HG03097 (cell line): Measurements from ENCODE around the gene PIP5KL1.

Source experiments
- ATAC-seq: cut with Tn5 transposase; IDR thresholded peaks from one replicate; pipeline ENCODE4 v1.9.1; 2021; ENCODE audit not compliant: unreplicated experiment, low FRiP score

Gene PIP5KL1

DNA sequence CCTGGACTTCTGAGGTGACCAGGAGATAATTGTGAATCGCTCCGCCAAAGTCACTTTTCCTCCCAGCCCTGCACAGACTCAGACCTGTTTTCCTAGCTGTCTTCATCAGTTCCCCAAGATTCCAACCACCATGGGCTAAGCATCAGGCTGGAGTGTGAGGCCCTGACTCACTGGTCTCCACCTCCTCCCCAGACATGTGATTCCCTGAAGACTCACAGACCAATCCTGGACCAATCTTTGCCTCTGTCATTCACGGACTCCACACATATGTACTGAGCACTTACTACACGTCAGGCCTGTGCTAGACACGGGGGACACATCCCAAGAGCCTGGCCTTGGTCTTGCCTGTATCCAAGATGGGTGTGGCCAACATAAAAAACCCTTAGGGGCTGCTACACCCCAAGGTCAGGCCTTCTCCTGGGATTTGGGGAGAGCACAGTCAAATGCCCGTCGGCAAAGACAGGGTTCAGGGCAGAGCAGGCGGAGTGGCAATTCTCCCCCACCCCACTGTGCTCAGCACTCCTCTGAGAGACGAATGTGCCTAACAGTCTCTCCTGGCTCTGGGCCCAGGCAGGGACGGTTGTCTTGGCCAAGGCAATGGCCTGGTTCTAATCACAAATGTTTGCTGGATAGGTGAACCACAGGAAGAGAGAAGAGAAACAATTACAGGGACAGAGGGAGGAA lies 38.3 kb upstream of the PIP5KL1 start:
- ATAC-seq: no peak

GRCh38 chr9:127968042-127968441 lies 37.5 kb upstream of the PIP5KL1 start:
- no peak for ATAC-seq

DNA sequence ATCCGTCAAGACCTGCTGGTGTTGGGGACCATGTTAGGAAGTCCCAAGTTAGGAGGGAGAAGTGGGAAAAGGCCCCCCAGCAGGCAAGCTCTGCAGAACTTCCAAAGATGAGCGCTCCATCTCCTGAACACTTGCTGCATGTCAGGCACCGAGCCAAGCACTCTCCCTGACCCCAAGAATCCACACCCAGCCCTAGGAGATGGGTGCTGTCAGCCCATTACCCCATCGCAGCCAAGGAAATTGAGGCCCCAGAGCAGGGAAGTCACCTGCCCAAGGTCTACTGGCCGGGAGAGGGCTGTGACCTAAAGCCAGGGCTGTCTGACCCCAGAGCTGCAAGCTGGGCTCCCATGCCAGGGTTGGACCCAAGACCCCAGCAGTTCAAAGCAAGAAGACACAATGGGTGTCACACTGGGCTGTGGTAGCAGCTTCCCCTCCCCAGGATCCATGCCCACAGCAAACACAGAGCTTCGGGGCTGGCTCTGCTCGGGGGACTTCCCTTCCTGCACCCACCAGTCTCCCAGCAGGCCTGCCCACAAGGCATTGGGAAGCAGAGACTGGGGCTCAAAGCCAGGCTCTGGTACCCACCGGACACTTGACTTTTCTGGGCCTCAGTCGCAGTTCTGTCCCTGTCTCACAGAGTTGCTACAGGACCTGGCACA lies 36.7 kb upstream of the PIP5KL1 start:
- ATAC-seq: no peak

GRCh38 chr9:127966416-127967150 lies 36.0 kb upstream of the PIP5KL1 start:
- ATAC-seq: no peak

DNA sequence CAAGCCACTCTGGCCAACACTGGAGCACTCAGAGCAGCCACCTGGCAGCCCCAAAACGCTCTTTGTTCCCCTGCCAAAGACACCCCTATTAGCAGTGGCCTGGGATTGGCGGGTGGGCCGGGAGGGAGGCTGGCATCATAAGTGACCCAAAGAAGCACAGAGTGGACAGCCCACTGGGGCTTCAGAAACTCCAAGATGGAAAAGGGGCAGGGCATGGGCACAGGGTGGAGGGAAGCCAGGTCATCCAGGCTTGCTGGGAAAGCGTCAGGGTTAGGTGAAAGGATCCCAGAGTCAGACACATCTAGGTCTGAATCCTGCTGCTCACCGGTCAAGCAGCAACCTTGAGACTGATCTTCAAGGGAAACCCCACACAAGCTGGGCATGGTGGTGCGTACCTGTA lies 35.4 kb upstream of the PIP5KL1 start:
- no peak for ATAC-seq

- ATAC-seq: no peak
Measured at GRCh38 chr9:127963359-127964064, 32.9 kb upstream of the PIP5KL1 start.

- no peak for ATAC-seq
Measured at GRCh38 chr9:127963041-127963358, 32.4 kb upstream of the PIP5KL1 start.

DNA sequence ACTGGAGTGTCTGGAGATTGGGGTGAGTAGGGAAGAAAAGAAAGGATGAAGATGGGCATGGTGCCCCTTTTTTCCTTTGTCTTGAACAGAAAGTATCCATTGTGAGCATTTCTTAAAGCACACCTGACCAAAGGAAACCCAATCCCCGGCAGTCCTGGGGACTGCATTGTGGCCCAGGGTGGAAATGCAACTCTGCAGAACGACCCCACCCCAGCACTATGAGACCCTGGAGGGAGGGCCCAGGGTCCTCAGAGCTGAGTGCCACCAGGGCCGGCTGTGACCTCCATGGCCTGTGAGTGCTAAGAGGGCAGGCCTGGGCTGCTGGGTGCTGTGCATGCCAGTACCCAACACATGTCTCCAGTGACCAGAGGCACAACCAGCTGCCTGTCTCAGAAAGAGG lies 31.7 kb upstream of the PIP5KL1 start:
- ATAC-seq: no peak

- ATAC-seq: no peak
Measured at GRCh38 chr9:127961613-127962155, 31.1 kb upstream of the PIP5KL1 start.

- no peak for ATAC-seq
Measured at GRCh38 chr9:127961155-127961490, 30.5 kb upstream of the PIP5KL1 start.

DNA sequence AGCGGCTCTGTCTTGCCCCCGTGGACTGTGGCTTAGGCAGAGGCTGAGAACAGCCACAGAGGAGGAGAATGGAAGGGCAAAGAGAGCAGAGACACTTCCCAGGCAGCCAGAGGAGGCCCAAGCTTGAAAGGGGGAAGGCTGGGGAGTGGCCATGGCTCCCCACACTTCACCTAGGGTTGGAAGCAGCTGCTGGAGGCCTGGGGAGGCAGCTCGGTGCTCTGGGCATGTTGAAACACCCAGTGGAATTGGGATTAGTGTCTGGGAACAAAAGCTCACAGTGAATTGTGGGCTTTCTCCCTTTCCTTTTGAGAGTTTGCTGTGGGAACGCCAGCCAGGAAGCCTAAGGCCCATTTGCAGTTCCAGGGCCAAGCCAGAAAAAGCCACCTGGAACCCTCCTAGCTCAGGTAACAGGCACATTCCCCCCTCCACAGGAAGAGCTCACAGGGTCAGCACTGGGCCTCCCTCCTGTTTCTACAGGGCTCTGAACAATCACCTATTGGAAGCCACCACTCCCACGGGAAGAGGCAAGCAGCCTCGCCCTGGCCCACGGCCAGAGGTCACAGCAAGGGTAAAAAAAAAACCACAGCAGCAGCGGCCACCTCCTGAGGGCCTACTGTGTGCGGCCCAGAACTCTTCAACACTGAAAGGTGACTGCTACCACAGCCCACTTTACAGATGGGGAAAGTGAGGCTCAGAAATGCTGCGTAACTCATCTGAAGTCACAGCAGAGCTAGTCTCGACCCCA lies 30.0 kb upstream of the PIP5KL1 start:
- no peak for ATAC-seq

- no peak for ATAC-seq
Measured at GRCh38 chr9:127959841-127960409, 29.3 kb upstream of the PIP5KL1 start.

- no peak for ATAC-seq
Measured at GRCh38 chr9:127959398-127959797, 28.8 kb upstream of the PIP5KL1 start.

GRCh38 chr9:127958728-127959127 lies 28.2 kb upstream of the PIP5KL1 start:
- no peak for ATAC-seq

GRCh38 chr9:127955294-127956015 lies 24.9 kb upstream of the PIP5KL1 start:
- ATAC-seq: no peak

- no peak for ATAC-seq
Measured at GRCh38 chr9:127954831-127955293, 24.3 kb upstream of the PIP5KL1 start.

DNA sequence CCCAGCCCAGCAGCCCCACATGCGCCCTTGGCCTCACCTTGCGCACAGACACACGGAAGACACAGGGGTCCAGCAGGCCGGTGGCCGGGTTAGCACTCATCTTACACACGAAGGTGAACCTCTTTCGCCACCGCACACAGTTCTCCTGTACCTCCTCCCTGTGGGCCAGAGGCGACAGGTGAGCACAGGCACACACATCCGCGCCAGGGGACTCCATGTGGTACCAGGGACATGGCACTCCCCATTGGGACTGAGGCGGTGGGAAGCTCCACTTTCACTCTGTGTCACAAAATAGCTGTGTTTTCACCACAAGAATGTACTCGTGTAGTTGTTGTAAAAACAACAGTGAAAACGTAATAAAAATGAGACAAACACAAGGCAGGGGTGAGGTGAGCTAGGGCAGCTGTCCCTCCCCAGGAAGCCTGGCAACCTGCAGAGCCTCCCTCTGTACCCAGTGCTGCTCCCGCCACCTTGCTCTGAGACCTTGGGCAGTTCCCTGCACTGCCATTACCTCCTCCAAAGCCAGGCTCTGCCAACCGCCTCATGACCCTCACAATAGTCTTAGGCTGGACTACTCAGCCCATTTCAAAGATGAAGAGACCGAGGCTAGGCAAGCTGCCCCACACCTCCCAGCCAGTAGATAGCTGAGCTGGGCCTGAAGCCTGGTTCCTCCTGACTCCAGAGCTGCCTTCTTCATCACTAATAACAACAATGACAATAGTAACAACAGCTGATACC lies 23.4 kb upstream of the PIP5KL1 start:
- no peak for ATAC-seq

GRCh38 chr9:127953154-127953553 lies 22.6 kb upstream of the PIP5KL1 start:
- no peak for ATAC-seq
